ENCODE data around the gene CALB2. TPM values are rescaled to one million over a fixed set of nuclear protein-coding genes. Genes with fewer than 3 reads are reported as not detected.

CALB2 gene
- total RNA-seq, 6 experiments from 2014 or later: not detected

DNA sequence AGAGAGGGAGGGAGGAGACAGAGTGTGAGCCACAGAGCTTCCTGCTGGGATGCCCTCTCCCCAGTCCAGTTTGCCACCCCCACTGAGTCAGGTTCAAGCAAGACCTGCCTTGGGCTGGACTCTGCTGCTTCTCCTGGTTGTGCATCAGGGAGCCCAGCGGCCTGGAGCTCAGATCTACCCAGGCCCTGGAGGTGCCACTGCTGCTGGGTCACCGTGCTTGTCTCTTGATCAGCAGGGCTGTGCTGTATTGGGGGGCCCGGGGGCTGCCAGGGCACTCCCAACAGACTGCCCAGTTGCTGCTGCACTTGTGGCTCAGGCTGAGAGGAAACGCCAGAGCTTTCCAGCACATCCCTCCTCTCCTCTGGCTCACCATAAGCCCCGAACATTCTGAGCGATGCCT, 74.4 kb downstream of the CALB2 start:
- DNase-seq: no peak
- WGBS (ENCODE audit: insufficient coverage, low coverage, low lambda C conversion rate, missing lambda C conversion rate): 67% methylated on average over 3 of the region's 6 CpGs

DNA sequence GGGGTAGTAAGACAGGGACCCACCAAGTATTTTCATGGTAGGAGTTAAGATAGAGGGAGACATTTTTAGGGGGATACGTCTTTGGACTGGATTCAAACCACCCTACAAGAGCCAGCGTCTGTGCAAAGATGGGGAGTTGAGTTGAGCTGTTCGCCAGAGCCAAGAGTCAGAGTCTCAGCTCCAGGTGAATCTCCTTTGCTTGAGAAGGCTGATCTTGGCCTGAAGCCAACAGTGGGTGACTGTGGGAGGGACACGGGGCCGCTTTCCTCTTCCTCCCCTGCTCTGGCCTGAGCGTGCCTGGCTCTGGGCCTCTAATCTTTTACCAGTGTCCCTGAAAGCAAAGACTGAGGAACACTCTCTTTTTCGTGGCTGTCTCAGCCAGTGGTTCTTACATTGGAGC, 78.0 kb downstream of the CALB2 start:
- no peak for DNase-seq
- Histone ChIP-seq H3K36me3 (no peaks in the 10 kb centered on the region), H3K4me1 (no peaks in the 10 kb centered on the region), H3K9me3 (no peaks in the 10 kb centered on the region), H3K27me3 (no peaks in the 10 kb centered on the region), H3K27ac (no peak overlapping the region), H3K4me3 (no peak overlapping the region)
- WGBS (ENCODE audit: insufficient coverage, low coverage, low lambda C conversion rate, missing lambda C conversion rate): 60% methylated on average over 1 of the region's 7 CpGs
- no peak for ATAC-seq
- TF ChIP-seq POLR2A (IDR thresholded peaks at IDR 0.05) (no peak), CTCF (IDR thresholded peaks at IDR 0.05) (no peak)
- intact Hi-C loops (cut with DNase I): no loop called here

More for the DNA sequence above, 74.4 kb downstream of the CALB2 start:
- Histone ChIP-seq H3K27me3 (no peaks in the 10 kb centered on the region), H3K9me3 (no peaks in the 10 kb centered on the region), H3K36me3 (no peaks in the 10 kb centered on the region), H3K4me3 (no peak overlapping the region), H3K27ac (no peak overlapping the region), H3K4me1 (no peaks in the 10 kb centered on the region)
- ATAC-seq: no peak
- intact Hi-C loops (cut with DNase I): no loop called here
- TF ChIP-seq CTCF (IDR thresholded peaks at IDR 0.05): no peak
- TF ChIP-seq POLR2A (IDR thresholded peaks at IDR 0.05): no peak

GRCh38 chr16:71439523-71439922, 81.0 kb downstream of the CALB2 start:
- Histone ChIP-seq H3K36me3 (no peaks in the 10 kb centered on the region), H3K4me1 (no peaks in the 10 kb centered on the region), H3K4me3 (no peak overlapping the region), H3K9me3 (no peaks in the 10 kb centered on the region), H3K27me3 (no peaks in the 10 kb centered on the region), H3K27ac (no peak overlapping the region)
- WGBS (ENCODE audit: insufficient coverage, low coverage, low lambda C conversion rate, missing lambda C conversion rate): 18% methylated on average over 3 of the region's 3 CpGs
- intact Hi-C loops (cut with DNase I): no loop called here
- ATAC-seq: no peak
- TF ChIP-seq CTCF (IDR thresholded peaks at IDR 0.05) (no peak), POLR2A (IDR thresholded peaks at IDR 0.05) (no peak)
- no peak for DNase-seq

Other genes with a start within 250 kb of the CALB2 start
- gene HYDIN, start 128.0 kb upstream of the CALB2 start, total RNA-seq: 1 to 10 TPM in 1 of 6 experiments, under 1 TPM in 4, not detected in 1; 0.20 to 1.4 (median 0.27) TPM
- 10 to 100 TPM in 3 of 6 experiments, 1 to 10 TPM in 3; 8.4 to 15.9 (median 10.5) TPM for gene CMTR2, start 69.3 kb upstream of the CALB2 start, total RNA-seq
- not detected for gene TLE7, start 83.3 kb downstream of the CALB2 start, total RNA-seq
- 1 to 10 TPM; 3.1 to 4.8 (median 3.9) TPM for gene ZNF23, start 103.5 kb downstream of the CALB2 start, total RNA-seq
- 1 to 10 TPM; 2.5 to 3.7 (median 2.6) TPM for gene ZNF19, start 130.6 kb downstream of the CALB2 start, total RNA-seq
- 1 to 10 TPM; 2.0 to 6.5 (median 3.1) TPM for gene CHST4, start 167.7 kb downstream of the CALB2 start, total RNA-seq
- gene TAT, start 218.4 kb downstream of the CALB2 start, total RNA-seq: 1,000 to 10,000 TPM in 5 of 6 experiments, 100 to 1,000 TPM in 1; 109 to 3,026 (median 1,168) TPM

All from right lobe of liver (tissue), 6 donors.